ENCODE results near the gene NXT1.

The NXT1 gene

DNA sequence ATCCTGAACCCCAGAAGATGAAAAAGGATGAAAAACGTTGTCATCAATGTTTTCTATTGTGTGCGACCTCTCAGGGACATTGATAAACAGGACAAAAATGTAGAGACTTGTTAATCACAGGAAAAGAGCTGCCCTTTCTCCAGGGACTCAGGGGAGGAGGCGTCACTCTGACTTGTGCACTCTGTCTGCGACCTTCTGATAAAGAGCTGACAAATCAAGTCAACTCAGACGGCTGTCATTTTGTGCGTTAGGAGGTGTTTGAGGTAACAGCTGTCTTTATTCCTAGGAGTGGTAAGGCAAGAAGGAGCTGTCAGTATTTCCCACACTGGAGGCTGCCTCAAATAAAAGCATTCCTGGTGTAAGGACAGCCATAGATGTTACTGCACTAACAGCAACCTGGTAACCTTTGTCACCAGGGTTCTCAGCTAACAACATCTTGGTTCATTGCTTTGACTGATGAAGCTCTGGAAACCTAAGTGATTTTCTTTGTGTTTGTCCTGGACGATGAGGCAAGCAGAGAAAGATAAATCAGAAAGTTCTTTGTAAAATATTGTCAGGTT is 38.6 kb upstream of the NXT1 start:
- Histone ChIP-seq H3K27me3 (ENCODE audit: control insufficient read depth, insufficient read depth, low read length) (no peaks in the 10 kb centered on the region), H3K9me3 (ENCODE audit: control insufficient read depth, insufficient read depth, low read length) (no peaks in the 10 kb centered on the region), H3K4me1 (ENCODE audit: control insufficient read depth, insufficient read depth, low read length) (no peaks in the 10 kb centered on the region), H3K9ac (ENCODE audit: low read depth, low read length) (no peak overlapping the region), H3K4me3 (ENCODE audit: low read depth, low read length) (no peak overlapping the region), H3K36me3 (ENCODE audit: control insufficient read depth, insufficient read depth, low read length) (no peaks in the 10 kb centered on the region), H3K27ac (ENCODE audit: low read depth, low read length) (no peak overlapping the region)

DNA sequence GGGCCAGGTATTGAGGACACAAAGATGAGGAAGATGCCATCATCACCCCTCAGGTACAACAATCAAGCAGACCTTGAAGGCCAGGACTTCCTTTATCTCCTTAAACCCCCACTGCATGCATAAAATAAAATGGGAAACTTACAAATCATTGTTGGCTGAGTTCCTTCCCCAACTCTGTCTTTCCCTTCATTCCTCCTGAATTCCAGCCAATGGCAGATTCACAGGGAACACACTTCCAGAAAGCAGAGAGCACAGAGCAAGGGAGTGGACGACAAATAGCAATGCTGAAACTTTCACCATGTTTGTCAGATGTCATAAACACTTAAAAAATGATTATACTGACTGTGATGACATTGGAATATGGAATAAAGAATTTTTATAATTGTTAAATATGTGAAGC is 37.3 kb upstream of the NXT1 start:
- H3K4me1 ChIP-seq (ENCODE audit: control insufficient read depth, insufficient read depth, low read length) = no peaks in the 10 kb centered on the region
- H3K36me3 ChIP-seq (ENCODE audit: control insufficient read depth, insufficient read depth, low read length) = no peaks in the 10 kb centered on the region
- H3K27me3 ChIP-seq (ENCODE audit: control insufficient read depth, insufficient read depth, low read length) = no peaks in the 10 kb centered on the region
- H3K27ac ChIP-seq (ENCODE audit: low read depth, low read length) = no peak overlapping the region
- no peaks in the 10 kb centered on the region for H3K9me3 ChIP-seq (ENCODE audit: control insufficient read depth, insufficient read depth, low read length)
- H3K9ac ChIP-seq (ENCODE audit: low read depth, low read length) = no peak overlapping the region
- H3K4me3 ChIP-seq (ENCODE audit: low read depth, low read length) = no peak overlapping the region

DNA sequence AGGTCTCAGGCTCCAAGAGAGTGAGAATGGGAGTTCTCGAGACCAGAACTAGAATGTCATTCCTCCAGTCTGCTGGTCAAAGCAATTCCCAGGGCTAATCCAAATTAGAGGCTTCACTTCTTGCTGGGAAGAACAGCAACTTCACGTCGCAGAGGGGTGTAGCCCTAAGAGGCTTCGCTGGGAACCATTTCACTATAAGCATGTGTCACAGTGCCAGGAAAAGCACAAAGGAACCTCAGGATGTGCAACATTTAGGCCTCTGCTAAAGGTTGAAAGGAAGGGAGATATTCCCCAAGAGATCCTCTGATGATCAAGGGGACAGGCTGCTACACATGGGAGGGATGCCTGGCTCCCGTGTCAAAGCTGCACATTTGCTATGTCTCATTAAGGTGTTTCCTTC is 35.9 kb upstream of the NXT1 start:
- no peaks in the 10 kb centered on the region for H3K36me3 ChIP-seq (ENCODE audit: control insufficient read depth, insufficient read depth, low read length)
- no peak overlapping the region for H3K27ac ChIP-seq (ENCODE audit: low read depth, low read length)
- H3K4me3 ChIP-seq (ENCODE audit: low read depth, low read length) = no peak overlapping the region
- H3K4me1 ChIP-seq (ENCODE audit: control insufficient read depth, insufficient read depth, low read length) = no peaks in the 10 kb centered on the region
- no peak overlapping the region for H3K9ac ChIP-seq (ENCODE audit: low read depth, low read length)
- no peaks in the 10 kb centered on the region for H3K9me3 ChIP-seq (ENCODE audit: control insufficient read depth, insufficient read depth, low read length)
- H3K27me3 ChIP-seq (ENCODE audit: control insufficient read depth, insufficient read depth, low read length) = no peaks in the 10 kb centered on the region

DNA sequence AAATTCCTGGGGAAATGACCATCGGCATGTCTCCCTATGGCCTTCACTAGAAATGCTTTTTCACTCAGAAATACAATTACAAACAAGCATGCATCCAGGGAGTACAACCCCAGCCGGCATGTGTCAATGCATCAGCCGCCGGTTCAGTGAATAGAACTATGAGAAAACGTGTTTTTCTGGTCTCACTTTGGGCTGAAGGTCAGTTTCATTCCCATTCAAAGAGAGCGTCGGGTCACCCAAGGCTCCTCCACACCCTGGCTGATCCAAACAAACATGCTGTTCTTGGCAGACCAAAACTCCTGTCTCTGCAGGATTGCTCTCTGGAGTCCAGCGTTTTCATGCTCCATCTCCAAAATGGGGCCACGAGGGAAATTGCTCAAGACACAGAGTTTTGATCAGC is 35.5 kb upstream of the NXT1 start:
- Histone ChIP-seq H3K27ac (ENCODE audit: low read depth, low read length) (no peak overlapping the region), H3K9me3 (ENCODE audit: control insufficient read depth, insufficient read depth, low read length) (no peaks in the 10 kb centered on the region), H3K9ac (ENCODE audit: low read depth, low read length) (no peak overlapping the region), H3K4me3 (ENCODE audit: low read depth, low read length) (no peak overlapping the region), H3K4me1 (ENCODE audit: control insufficient read depth, insufficient read depth, low read length) (no peaks in the 10 kb centered on the region), H3K27me3 (ENCODE audit: control insufficient read depth, insufficient read depth, low read length) (no peaks in the 10 kb centered on the region), H3K36me3 (ENCODE audit: control insufficient read depth, insufficient read depth, low read length) (no peaks in the 10 kb centered on the region)

DNA sequence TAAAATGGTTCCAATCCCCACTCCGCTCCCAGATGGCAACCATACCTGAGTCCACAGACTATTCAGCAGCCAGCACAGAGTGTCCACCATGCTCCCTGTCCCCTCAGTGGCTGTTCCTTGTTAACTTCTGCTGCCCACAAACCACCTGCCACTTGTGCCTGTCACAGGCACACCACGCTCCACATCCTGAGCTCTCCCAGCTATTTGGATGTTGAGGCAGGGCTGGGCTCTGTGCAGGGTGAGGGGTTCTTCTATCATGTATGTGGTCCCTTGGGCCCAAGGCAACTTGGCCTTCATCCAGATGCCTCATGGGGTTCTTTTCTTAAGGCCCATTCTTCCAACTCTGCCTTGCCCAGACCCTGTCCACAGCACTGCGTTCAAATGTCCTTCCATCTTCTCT is 34.0 kb upstream of the NXT1 start:
- Histone ChIP-seq H3K4me3 (ENCODE audit: low read depth, low read length) (no peak overlapping the region), H3K27ac (ENCODE audit: low read depth, low read length) (no peak overlapping the region), H3K36me3 (ENCODE audit: control insufficient read depth, insufficient read depth, low read length) (no peaks in the 10 kb centered on the region), H3K9me3 (ENCODE audit: control insufficient read depth, insufficient read depth, low read length) (0 out of 2 replicates have a peak, but pooled peaks cover 3% of the 10 kb centered on the region), H3K4me1 (ENCODE audit: control insufficient read depth, insufficient read depth, low read length) (no peaks in the 10 kb centered on the region), H3K27me3 (ENCODE audit: control insufficient read depth, insufficient read depth, low read length) (no peaks in the 10 kb centered on the region), H3K9ac (ENCODE audit: low read depth, low read length) (no peak overlapping the region)

DNA sequence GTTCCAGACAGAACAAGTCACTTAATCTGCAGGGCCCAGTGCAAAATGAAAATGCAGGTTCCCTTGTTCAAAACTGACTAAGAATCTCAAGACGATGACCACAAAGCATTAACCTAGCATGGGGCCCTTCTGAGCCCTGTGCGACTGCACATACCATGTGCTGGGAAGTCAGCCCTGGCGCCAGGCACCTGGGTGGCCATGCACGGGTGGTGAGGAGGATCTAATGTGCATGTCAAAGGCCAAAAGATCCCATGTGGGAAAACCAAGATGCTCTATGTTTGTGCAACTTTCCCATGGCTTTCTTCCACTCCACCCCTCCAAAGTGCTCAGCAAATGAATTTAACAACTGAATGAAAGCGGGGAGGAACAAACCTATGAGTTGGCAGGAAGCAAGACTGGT is 33.5 kb upstream of the NXT1 start:
- H3K27ac ChIP-seq (ENCODE audit: low read depth, low read length) = no peak overlapping the region
- no peaks in the 10 kb centered on the region for H3K27me3 ChIP-seq (ENCODE audit: control insufficient read depth, insufficient read depth, low read length)
- H3K4me3 ChIP-seq (ENCODE audit: low read depth, low read length) = no peak overlapping the region

DNA sequence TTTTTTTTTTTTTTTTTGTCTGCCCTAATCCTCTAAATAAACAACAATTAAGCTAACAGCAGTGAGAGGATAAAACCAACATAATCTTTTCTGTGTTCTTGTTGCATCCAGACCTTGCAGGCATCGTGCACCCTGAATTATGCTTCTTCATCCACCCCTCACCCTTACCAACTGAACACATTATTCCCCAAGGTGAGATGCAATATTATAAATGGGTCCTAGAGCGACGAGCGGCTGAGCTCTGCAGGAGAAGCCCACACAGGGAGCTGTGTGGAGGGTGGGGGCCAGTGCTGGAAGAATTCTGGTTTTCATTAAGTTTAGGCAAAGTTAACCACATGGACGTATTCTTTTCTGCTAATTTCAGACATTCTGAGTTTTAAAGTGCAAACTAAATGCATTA is 32.2 kb upstream of the NXT1 start:
- H3K27me3 ChIP-seq (ENCODE audit: control insufficient read depth, insufficient read depth, low read length) = no peaks in the 10 kb centered on the region

More for the DNA sequence above, 33.5 kb upstream of the NXT1 start:
- Histone ChIP-seq H3K9me3 (ENCODE audit: control insufficient read depth, insufficient read depth, low read length) (0 out of 2 replicates have a peak, but pooled peaks cover 3% of the 10 kb centered on the region), H3K4me1 (ENCODE audit: control insufficient read depth, insufficient read depth, low read length) (no peaks in the 10 kb centered on the region), H3K9ac (ENCODE audit: low read depth, low read length) (no peak overlapping the region), H3K36me3 (ENCODE audit: control insufficient read depth, insufficient read depth, low read length) (no peaks in the 10 kb centered on the region)

DNA sequence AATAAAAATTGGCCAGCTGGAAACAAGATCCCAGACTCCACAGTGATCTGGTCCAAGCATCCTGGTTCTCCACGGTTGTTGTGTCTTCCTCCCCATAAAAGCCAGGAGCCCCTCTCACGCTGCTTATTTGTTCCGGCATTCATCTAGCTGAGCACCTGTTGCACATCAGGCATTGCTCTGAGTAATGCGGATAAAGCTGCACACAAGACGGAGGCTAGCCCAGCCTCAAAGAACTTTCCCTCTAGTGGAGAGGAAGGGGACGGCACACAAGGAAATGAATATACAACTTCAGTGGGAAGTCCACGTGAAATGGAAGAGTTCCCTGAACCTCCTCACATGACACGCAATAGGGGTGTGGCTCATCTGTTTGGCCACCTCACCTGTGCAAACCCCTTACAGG is 30.3 kb upstream of the NXT1 start:
- Histone ChIP-seq H3K27ac (ENCODE audit: low read depth, low read length) (no peak overlapping the region), H3K9ac (ENCODE audit: low read depth, low read length) (no peak overlapping the region), H3K36me3 (ENCODE audit: control insufficient read depth, insufficient read depth, low read length) (no peaks in the 10 kb centered on the region), H3K9me3 (ENCODE audit: control insufficient read depth, insufficient read depth, low read length) (0 out of 2 replicates have a peak, but pooled peaks cover 3% of the 10 kb centered on the region), H3K4me1 (ENCODE audit: control insufficient read depth, insufficient read depth, low read length) (no peaks in the 10 kb centered on the region), H3K27me3 (ENCODE audit: control insufficient read depth, insufficient read depth, low read length) (no peaks in the 10 kb centered on the region), H3K4me3 (ENCODE audit: low read depth, low read length) (no peak overlapping the region)

More for the DNA sequence above, 32.2 kb upstream of the NXT1 start:
- Histone ChIP-seq H3K27ac (ENCODE audit: low read depth, low read length) (no peak overlapping the region), H3K9me3 (ENCODE audit: control insufficient read depth, insufficient read depth, low read length) (0 out of 2 replicates have a peak, but pooled peaks cover 3% of the 10 kb centered on the region), H3K4me3 (ENCODE audit: low read depth, low read length) (no peak overlapping the region), H3K36me3 (ENCODE audit: control insufficient read depth, insufficient read depth, low read length) (no peaks in the 10 kb centered on the region), H3K9ac (ENCODE audit: low read depth, low read length) (no peak overlapping the region), H3K4me1 (ENCODE audit: control insufficient read depth, insufficient read depth, low read length) (no peaks in the 10 kb centered on the region)

DNA sequence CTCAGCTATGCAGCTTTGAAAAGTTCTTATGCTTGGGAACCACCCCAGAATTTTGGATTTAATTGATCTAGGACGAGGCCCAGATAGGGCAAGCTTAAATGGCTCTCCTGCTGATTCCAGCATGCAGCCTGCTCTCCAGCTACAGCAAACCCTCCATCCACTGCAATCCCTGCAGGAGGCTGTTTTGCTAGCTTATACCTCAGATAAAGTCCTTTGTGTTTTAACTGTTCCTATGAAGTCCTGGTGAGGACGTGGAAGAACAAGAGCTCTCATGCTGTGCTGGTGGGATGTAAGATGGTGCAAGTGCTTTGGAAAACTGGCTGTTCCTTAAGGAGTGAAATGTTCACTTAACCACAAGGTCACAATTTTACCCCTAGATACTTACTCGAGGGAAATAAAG is 25.5 kb upstream of the NXT1 start:
- Histone ChIP-seq H3K27me3 (ENCODE audit: control insufficient read depth, insufficient read depth, low read length) (no peaks in the 10 kb centered on the region), H3K27ac (ENCODE audit: low read depth, low read length) (no peak overlapping the region), H3K4me1 (ENCODE audit: control insufficient read depth, insufficient read depth, low read length) (no peaks in the 10 kb centered on the region), H3K9me3 (ENCODE audit: control insufficient read depth, insufficient read depth, low read length) (0 out of 2 replicates have a peak, but pooled peaks cover 3% of the 10 kb centered on the region), H3K9ac (ENCODE audit: low read depth, low read length) (no peak overlapping the region), H3K36me3 (ENCODE audit: control insufficient read depth, insufficient read depth, low read length) (no peaks in the 10 kb centered on the region), H3K4me3 (ENCODE audit: low read depth, low read length) (no peak overlapping the region)

DNA sequence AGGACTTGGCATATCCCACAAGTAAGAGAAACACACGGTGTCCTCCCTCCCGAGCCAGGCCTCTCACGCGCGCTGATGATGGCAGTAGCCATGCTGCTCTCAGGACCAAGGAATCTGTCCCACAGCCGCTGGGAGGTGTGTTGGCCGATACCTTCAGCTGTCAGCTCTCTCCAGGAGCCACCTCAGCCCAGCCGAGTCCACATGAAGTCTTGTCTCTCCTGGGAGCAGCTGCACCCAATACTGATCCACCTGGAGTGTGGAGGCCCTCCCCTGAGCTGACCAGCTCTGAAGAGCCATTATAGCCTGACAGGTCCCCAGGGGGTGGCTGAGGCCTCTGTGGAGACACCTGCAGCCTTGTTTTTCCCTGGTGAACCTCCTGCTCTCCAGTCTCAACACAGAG is 23.8 kb upstream of the NXT1 start:
- no peaks in the 10 kb centered on the region for H3K27me3 ChIP-seq (ENCODE audit: control insufficient read depth, insufficient read depth, low read length)
- no peaks in the 10 kb centered on the region for H3K36me3 ChIP-seq (ENCODE audit: control insufficient read depth, insufficient read depth, low read length)
- H3K9ac ChIP-seq (ENCODE audit: low read depth, low read length) = no peak overlapping the region
- no peaks in the 10 kb centered on the region for H3K4me1 ChIP-seq (ENCODE audit: control insufficient read depth, insufficient read depth, low read length)
- H3K9me3 ChIP-seq (ENCODE audit: control insufficient read depth, insufficient read depth, low read length) = no peaks in the 10 kb centered on the region
- H3K27ac ChIP-seq (ENCODE audit: low read depth, low read length) = no peak overlapping the region
- no peak overlapping the region for H3K4me3 ChIP-seq (ENCODE audit: low read depth, low read length)

DNA sequence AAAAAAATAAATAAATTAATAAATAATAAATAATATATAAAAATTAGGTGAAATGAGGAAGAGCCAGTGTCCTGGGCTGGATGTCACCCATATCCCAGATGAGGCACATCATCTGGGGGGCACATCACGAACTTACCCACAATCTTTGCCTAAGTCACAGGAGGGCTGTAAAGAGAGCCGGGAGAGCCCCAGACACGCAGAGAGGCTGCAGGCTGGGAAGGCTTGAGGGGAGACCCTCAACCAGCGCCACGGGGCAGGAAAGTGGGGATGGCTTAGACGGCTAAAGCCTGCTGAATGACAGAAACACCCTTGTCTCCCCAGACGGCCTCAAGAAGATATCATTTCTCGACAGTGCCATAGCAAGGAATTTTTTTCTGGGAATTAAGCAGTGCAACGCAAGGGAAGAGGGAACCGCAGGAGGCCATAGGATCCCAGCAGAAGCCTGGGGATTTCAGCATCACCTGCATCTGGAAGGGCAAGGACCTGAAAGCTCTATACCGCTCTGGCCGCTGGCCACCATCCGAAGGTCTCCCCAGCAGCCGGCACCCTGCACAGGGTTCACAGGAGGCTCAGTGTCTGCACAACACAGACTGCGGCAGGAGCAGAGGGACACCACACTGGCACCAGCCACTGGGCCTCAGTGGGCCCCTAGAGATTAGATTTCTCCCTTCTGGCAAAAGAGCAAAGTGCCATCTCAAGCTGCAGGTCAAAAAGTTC is 22.8 kb upstream of the NXT1 start:
- no peaks in the 10 kb centered on the region for H3K9me3 ChIP-seq (ENCODE audit: control insufficient read depth, insufficient read depth, low read length)
- no peak overlapping the region for H3K9ac ChIP-seq (ENCODE audit: low read depth, low read length)
- no peaks in the 10 kb centered on the region for H3K36me3 ChIP-seq (ENCODE audit: control insufficient read depth, insufficient read depth, low read length)
- H3K27me3 ChIP-seq (ENCODE audit: control insufficient read depth, insufficient read depth, low read length) = no peaks in the 10 kb centered on the region
- no peaks in the 10 kb centered on the region for H3K4me1 ChIP-seq (ENCODE audit: control insufficient read depth, insufficient read depth, low read length)
- H3K27ac ChIP-seq (ENCODE audit: low read depth, low read length) = no peak overlapping the region
- no peak overlapping the region for H3K4me3 ChIP-seq (ENCODE audit: low read depth, low read length)
